HepG2 (cell line): ENCODE measurements around the gene NOTUM. TPM values are rescaled to one million over a fixed set of nuclear protein-coding genes. Genes with fewer than 3 reads are reported as not detected.

Experiments
- BORCS8-MEF2B ChIP-seq: sonication (generic); formaldehyde crosslinking; IDR thresholded peaks from 2 replicates; pipeline ENCODE4 v1.8.0; 2022; ENCODE audit warnings: mild to moderate bottlenecking, missing genetic modification reagents
- GTF3A ChIP-seq: sonication (generic); formaldehyde crosslinking; conservative IDR thresholded peaks from 2 replicates; pipeline ENCODE4 v1.4.0; 2020; ENCODE audit warnings: mild to moderate bottlenecking, missing genetic modification reagents
- HDAC6 ChIP-seq: fragments of 200-600 bp; sonication (generic); IDR thresholded peaks from 2 replicates; pipeline ENCODE4 v1.7.0; 2017; ENCODE audit warnings: mild to moderate bottlenecking, antibody characterized with exemption, low read length, low read depth
- HNF4G ChIP-seq, 2 experiments: sonication (generic) in 1 of 2; formaldehyde crosslinking in 1 of 2; IDR thresholded peaks; 2 replicates each; pipeline versions ENCODE4 v1.4.0 to v1.6.1; 2011 to 2020; ENCODE audit warnings: borderline replicate concordance in 2 of 2, low read depth in 2 of 2, mild to moderate bottlenecking in 2 of 2, low read length in 1 of 2, missing genetic modification reagents in 1 of 2, moderate library complexity in 1 of 2
- JUND ChIP-seq: sonication (generic); formaldehyde crosslinking; IDR thresholded peaks from 2 replicates; pipeline ENCODE4 v1.8.0; 2022; ENCODE audit warnings: mild to moderate bottlenecking, missing genetic modification reagents
- KAT2B ChIP-seq: fragments of 150-350 bp; IDR thresholded peaks from 2 replicates; pipeline ENCODE4 v1.6.1; 2014; ENCODE audit warnings: low read depth, low read length, borderline replicate concordance
- KLF16 ChIP-seq, 2 experiments: sonication (generic) in 1 of 2; formaldehyde crosslinking in 1 of 2; IDR thresholded peaks; 2 replicates each; pipeline versions ENCODE4 v1.6.1 to v1.8.0; 2016 to 2023; ENCODE audit warnings: missing genetic modification reagents in 2 of 2, missing compliant biosample characterization in 1 of 2
- NFIB ChIP-seq: sonication (generic); formaldehyde crosslinking; IDR thresholded peaks from 2 replicates; pipeline ENCODE4 v1.9.0; 2021; ENCODE audit warnings: missing genetic modification reagents, mild to moderate bottlenecking, borderline replicate concordance
- PTBP1 ChIP-seq: fragments of 200-400 bp; formaldehyde crosslinking; IDR thresholded peaks from 2 replicates; pipeline ENCODE4 v1.6.1; 2018; ENCODE audit warnings: low read length, low read depth; ENCODE audit not compliant: poor library complexity, severe bottlenecking
- RELA ChIP-seq: sonication (generic); formaldehyde crosslinking; IDR thresholded peaks from 2 replicates; pipeline ENCODE4 v1.4.0; 2020; ENCODE audit warnings: missing genetic modification reagents
- SNRNP70 ChIP-seq: fragments of 200-400 bp; formaldehyde crosslinking; IDR thresholded peaks from 2 replicates; pipeline ENCODE4 v1.6.1; 2017; ENCODE audit warnings: mild to moderate bottlenecking, low read depth, low read length, moderate library complexity
- SP2 ChIP-seq: sonication (generic); formaldehyde crosslinking; IDR thresholded peaks from 2 replicates; pipeline ENCODE4 v1.5.1; 2020; ENCODE audit warnings: mild to moderate bottlenecking, missing genetic modification reagents
- SRSF1 ChIP-seq: fragments of 200-400 bp; formaldehyde crosslinking; optimal IDR thresholded peaks from 2 replicates; pipeline ENCODE3; 2017; ENCODE audit warnings: mild to moderate bottlenecking, low read depth, low read length, moderate library complexity
- TARDBP ChIP-seq: sonication (generic); formaldehyde crosslinking; IDR thresholded peaks from 2 replicates; pipeline ENCODE4 v1.8.0; 2022; ENCODE audit warnings: mild to moderate bottlenecking, missing genetic modification reagents
- ZFAT ChIP-seq: sonication (generic); formaldehyde crosslinking; conservative IDR thresholded peaks from 2 replicates; pipeline ENCODE4 v1.8.1; 2023; ENCODE audit warnings: missing genetic modification reagents, inconsistent platforms
- polyA plus RNA-seq, 8 experiments: library from polyadenylated mRNA; depleted of rRNA in 3 of 8; stranded (reverse) in 7 of 8; unstranded in 1 of 8; fragments of >200 nt; fragmentation: Illumina TruSeq in 4 of 8; extraction: Trizol in 4 of 8; gene quantifications; 2 replicates each; pipeline versions ENCODE4 v1.2.1 to v1.2.3, GENCODE V29; 2011 to 2016; ENCODE audit warnings: low read depth in 4 of 8, missing spikeins in 1 of 8, mixed read lengths in 1 of 8; ENCODE audit not compliant: insufficient read depth in 1 of 8
- total RNA-seq, 5 experiments: library from RNA; depleted of rRNA; stranded (reverse); fragments of >200 nt; fragmentation: Illumina TruSeq; extraction: Trizol; gene quantifications; 2 replicates each; pipeline ENCODE4 v1.2.3, GENCODE V29; 2016; ENCODE audit warnings: low read depth in 1 of 5
- TF ChIP-seq, protein P1 (sequence below): sonication (generic); formaldehyde crosslinking; IDR thresholded peaks from 2 replicates; pipeline ENCODE4 v1.4.0; 2020; ENCODE audit warnings: mild to moderate bottlenecking, missing genetic modification reagents
- TF ChIP-seq, protein P2 (sequence below): IDR thresholded peaks from 2 replicates; pipeline ENCODE4 v1.6.1; 2016
- TF ChIP-seq, protein P3 (sequence below): sonication (generic); formaldehyde crosslinking; IDR thresholded peaks from 2 replicates; pipeline ENCODE4 v1.9.0; 2022; ENCODE audit warnings: missing genetic modification reagents, mild to moderate bottlenecking, borderline replicate concordance

Gene NOTUM
- total and polyA plus RNA-seq, 2 of the 13 experiments (the other 11 are each of a cell fraction or from before 2014, with no cell fraction given) = 150 to 160 TPM

DNA sequence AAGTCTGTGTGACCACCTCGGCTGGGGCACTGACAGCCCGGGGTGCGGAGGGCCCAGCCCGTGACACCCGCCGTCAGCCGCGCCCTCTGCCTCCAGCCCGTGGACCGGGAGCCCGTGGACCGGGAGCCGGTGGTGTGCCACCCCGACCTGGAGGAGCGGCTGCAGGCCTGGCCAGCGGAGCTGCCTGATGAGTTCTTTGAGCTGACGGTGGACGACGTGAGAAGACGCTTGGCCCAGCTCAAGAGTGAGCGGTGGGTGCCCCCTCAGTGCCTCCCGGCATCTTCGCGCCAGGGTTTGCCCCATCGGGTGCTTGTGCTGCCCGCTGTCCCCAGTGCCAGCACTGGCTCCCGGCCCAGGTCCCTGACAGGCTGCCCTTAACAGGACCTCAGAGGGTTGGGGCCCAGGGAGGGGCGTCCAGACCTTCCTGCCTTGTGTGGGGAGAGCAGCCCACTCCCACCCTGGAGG, 48.0 kb upstream of the NOTUM start (continued):
- no peak for TF ChIP-seq JUND
- TF ChIP-seq SNRNP70 = 0 out of 2 replicates have a peak, but pooled peaks have one; percentile 15
- TF ChIP-seq, protein P1, sequence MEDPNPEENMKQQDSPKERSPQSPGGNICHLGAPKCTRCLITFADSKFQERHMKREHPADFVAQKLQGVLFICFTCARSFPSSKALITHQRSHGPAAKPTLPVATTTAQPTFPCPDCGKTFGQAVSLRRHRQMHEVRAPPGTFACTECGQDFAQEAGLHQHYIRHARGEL (CRISPR knock-in tag) = no peak
- peak; percentile 36 for TF ChIP-seq PTBP1
- no peak for TF ChIP-seq KAT2B
- TF ChIP-seq TARDBP (CRISPR knock-in tag) = peak; percentile 38; the same call in 1 of the 2 replicates
- TF ChIP-seq, protein P2, sequence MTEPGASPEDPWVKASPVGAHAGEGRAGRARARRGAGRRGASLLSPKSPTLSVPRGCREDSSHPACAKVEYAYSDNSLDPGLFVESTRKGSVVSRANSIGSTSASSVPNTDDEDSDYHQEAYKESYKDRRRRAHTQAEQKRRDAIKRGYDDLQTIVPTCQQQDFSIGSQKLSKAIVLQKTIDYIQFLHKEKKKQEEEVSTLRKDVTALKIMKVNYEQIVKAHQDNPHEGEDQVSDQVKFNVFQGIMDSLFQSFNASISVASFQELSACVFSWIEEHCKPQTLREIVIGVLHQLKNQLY (CRISPR knock-in tag) = no peak
- TF ChIP-seq NFIB (CRISPR knock-in tag) = peak; percentile 50; the same call in 1 of the 2 replicates
- TF ChIP-seq, protein P3, sequence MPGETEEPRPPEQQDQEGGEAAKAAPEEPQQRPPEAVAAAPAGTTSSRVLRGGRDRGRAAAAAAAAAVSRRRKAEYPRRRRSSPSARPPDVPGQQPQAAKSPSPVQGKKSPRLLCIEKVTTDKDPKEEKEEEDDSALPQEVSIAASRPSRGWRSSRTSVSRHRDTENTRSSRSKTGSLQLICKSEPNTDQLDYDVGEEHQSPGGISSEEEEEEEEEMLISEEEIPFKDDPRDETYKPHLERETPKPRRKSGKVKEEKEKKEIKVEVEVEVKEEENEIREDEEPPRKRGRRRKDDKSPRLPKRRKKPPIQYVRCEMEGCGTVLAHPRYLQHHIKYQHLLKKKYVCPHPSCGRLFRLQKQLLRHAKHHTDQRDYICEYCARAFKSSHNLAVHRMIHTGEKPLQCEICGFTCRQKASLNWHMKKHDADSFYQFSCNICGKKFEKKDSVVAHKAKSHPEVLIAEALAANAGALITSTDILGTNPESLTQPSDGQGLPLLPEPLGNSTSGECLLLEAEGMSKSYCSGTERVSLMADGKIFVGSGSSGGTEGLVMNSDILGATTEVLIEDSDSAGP (CRISPR knock-in tag) = 0 out of 2 replicates have a peak, but pooled peaks have one; percentile 12
- no peak for TF ChIP-seq KLF16 (CRISPR knock-in tag; IDR thresholded peaks at IDR 0.05)
- peak; percentile 57 for TF ChIP-seq SRSF1
- no peak for TF ChIP-seq SP2 (CRISPR knock-in tag)
- no peak for TF ChIP-seq ZFAT (CRISPR knock-in tag)
- no peak for TF ChIP-seq GTF3A (CRISPR knock-in tag)
- 0 out of 2 replicates have a peak, but pooled peaks have one; percentile 39 for TF ChIP-seq BORCS8-MEF2B (CRISPR knock-in tag)
- TF ChIP-seq HDAC6 = no peak
- TF ChIP-seq RELA (CRISPR knock-in tag) = no peak
- TF ChIP-seq HNF4G (IDR thresholded peaks at IDR 0.05; ENCODE audit: borderline replicate concordance, low read depth, low read length) = no peak
- TF ChIP-seq HNF4G (CRISPR knock-in tag; IDR thresholded peaks at IDR 0.05; ENCODE audit: borderline replicate concordance, low read depth) = no peak
